Breast epithelium (tissue), 3 donors: ENCODE results near the gene PLCXD3.
"Not testable (repeated sequence)": the region's sequence is repeated elsewhere in the genome, so short reads cannot be mapped to it uniquely, and the experiment has no call there.

Experiments
- CTCF ChIP-seq, 3 donors: fragments of 450-650 bp; IDR thresholded peaks; one replicate each; pipeline ENCODE4 v1.5.1; 2016 to 2017; ENCODE audit warnings: antibody characterized with exemption in 3 of 3, mild to moderate bottlenecking in 3 of 3, moderate library complexity in 3 of 3
- POLR2A ChIP-seq: fragments of 450-650 bp; IDR thresholded peaks from one replicate; pipeline ENCODE4 v1.6.1; 2016; ENCODE audit warnings: antibody characterized with exemption, mild to moderate bottlenecking, moderate library complexity
- POLR2AphosphoS5 ChIP-seq, 3 donors: sonication (generic); formaldehyde crosslinking; IDR thresholded peaks; one replicate each; pipeline ENCODE4 v1.6.1; 2017; ENCODE audit warnings: antibody characterized with exemption in 3 of 3

DNA sequence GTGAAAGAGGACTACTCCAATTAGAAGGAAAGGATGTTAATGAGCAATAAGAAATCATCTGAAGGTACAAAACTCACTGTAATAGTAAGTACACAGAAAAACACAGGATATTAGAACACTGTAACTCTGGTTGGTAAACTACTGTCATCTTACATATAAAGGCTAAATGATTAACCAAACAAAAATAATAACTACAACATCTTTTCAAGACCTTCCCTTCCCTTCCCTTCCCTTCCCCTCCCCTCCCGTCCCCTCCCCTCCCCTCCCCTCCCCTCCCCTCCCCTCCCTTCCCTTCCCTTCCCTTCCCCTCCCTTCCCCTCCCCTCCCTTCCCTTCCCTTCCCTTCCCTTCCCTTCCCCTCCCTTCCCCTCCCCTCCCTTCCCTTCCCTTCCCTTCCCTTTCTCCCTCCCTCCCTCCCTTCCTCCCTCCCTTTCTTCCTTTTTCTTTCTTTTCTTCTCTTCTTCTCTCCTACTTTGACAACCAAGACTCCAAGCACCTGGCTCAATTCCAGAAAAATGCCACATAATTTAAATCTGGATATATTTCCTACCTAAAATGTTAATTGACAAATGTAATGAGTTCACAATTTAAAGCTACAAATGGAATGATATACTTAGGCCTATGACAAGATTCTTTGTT, 38.7 kb downstream of the PLCXD3 start:
- TF ChIP-seq POLR2AphosphoS5 (IDR thresholded peaks at IDR 0.05); CTCF (IDR thresholded peaks at IDR 0.05); POLR2A: not testable (repeated sequence)
